ENCODE measurements around the gene TYMP. TPM values are rescaled to one million over a fixed set of nuclear protein-coding genes. Genes with fewer than 3 reads are reported as not detected.

The TYMP gene
- total and polyA plus RNA-seq, 2 of the 4 experiments (the other 2 are of a cell fraction): 0.18 to 0.74 TPM

- no peak overlapping the region for H3K18ac ChIP-seq (ENCODE audit: low read depth, low read length)
- no peak overlapping the region for H4K91ac ChIP-seq (ENCODE audit: insufficient read depth, low read depth, low read length)
- no peak overlapping the region for H2BK5ac ChIP-seq (ENCODE audit: low read depth, low read length, poor library complexity, severe bottlenecking)
- H2BK15ac ChIP-seq (ENCODE audit: low read depth, low read length): no peak overlapping the region
- no peak overlapping the region for H3K4ac ChIP-seq (ENCODE audit: low read depth, low read length)
- in situ Hi-C loops (cut with MboI; ENCODE audit: low sequenced_read_pairs): no loop called here
- no peak overlapping the region for H2BK20ac ChIP-seq (ENCODE audit: low read depth, low read length)
- no peak overlapping the region for H3K9ac ChIP-seq (ENCODE audit: low read depth, low read length)
- no peak overlapping the region for H3K23ac ChIP-seq (ENCODE audit: low read depth, low read length)
- dilution Hi-C loops (cut with HindIII; ENCODE audit: low sequenced_read_pairs, unreplicated experiment): no loop called here
- no peaks in the 10 kb centered on the region for H3K79me1 ChIP-seq (ENCODE audit: low read depth in 1 of 2, low read length in 2 of 2)
- H3K56ac ChIP-seq (ENCODE audit: extremely low read depth, insufficient read depth, low read length): no peak overlapping the region
- H2AK5ac ChIP-seq (ENCODE audit: low read depth, low read length): no peak overlapping the region
- H3K27me3 ChIP-seq (ENCODE audit: control insufficient read depth, insufficient read depth, low read length): no peaks in the 10 kb centered on the region; the same call in 1 of the 2 replicates
- no peaks in the 10 kb centered on the region for H3K36me3 ChIP-seq (ENCODE audit: control insufficient read depth, insufficient read depth, low read length)
- 41% methylated on average over 10 of the region's 19 CpGs; no CpG with 5 or more reads in 1 of the 2 experiments for WGBS, 2 experiments (ENCODE audit: extremely low coverage in 2 of 2, insufficient read length in 1 of 2)
- ATAC-seq (ENCODE audit: low read depth) (no peak), DNase-seq (no peak)
- H3K27ac ChIP-seq (ENCODE audit: insufficient read depth, low read length): no peak overlapping the region
- no peaks in the 10 kb centered on the region for H3K9me3 ChIP-seq (ENCODE audit: control insufficient read depth, insufficient read depth, low read length)
- H3K4me2 ChIP-seq (ENCODE audit: low read depth, low read length): no peak overlapping the region
- no peak overlapping the region for H3K4me3 ChIP-seq (ENCODE audit: insufficient read depth, low read depth, low read length)
- H3K4me1 ChIP-seq (ENCODE audit: control insufficient read depth, insufficient read depth, low read length): no peaks in the 10 kb centered on the region
- no peak overlapping the region for H3K14ac ChIP-seq (replicated peaks; ENCODE audit: low read depth, low read length)
- no peaks in the 10 kb centered on the region; the same call in 1 of the 2 replicates for H4K20me1 ChIP-seq (ENCODE audit: insufficient read depth, low read length)
- POLR2A ChIA-PET (ENCODE audit: unreplicated experiment): no interaction called here
- no peak overlapping the region for H2AFZ ChIP-seq (replicated peaks; ENCODE audit: low read length, poor library complexity)
- H2BK120ac ChIP-seq (ENCODE audit: low read depth, low read length): no peak overlapping the region
- H3K9me1 ChIP-seq (ENCODE audit: insufficient read depth, low read length): no peaks in the 10 kb centered on the region
- intact Hi-C loops (cut with micrococcal nuclease): no loop called here
- no peak for TF ChIP-seq POLR2A (IDR thresholded peaks at IDR 0.05; ENCODE audit: low read depth, low read length)
- no peak for TF ChIP-seq RCOR1 (IDR thresholded peaks at IDR 0.05; ENCODE audit: insufficient replicate concordance, low read length)
- no peak for TF ChIP-seq CHD1 (IDR thresholded peaks at IDR 0.05; ENCODE audit: low read depth, low read length)
- CTCF ChIA-PET: no interaction called here
- H4K5ac ChIP-seq (ENCODE audit: low read depth, low read length): no peak overlapping the region
- BruUV-seq (replicated peaks): no TSS peak
- H4K8ac ChIP-seq (ENCODE audit: low read depth in 2 of 2, low read length in 2 of 2): no peak overlapping the region
- H2AK9ac ChIP-seq (replicated peaks; ENCODE audit: low read depth, low read length, poor library complexity): no peak overlapping the region
Observed at GRCh38 chr22:50488886-50489285, 40.9 kb downstream of the TYMP start.
